Measurements from ENCODE around the gene KCNN3.
"Not testable (repeated sequence)": the region's sequence is repeated elsewhere in the genome, so short reads cannot be mapped to it uniquely, and the experiment has no call there.

The KCNN3 gene

GRCh38 chr1:154870115-154870571 lies at the start of gene KCNN3:
Gene KCNN3 (minus strand): TSS chr1:154870281. CDS start chr1:154869964, 317 bp downstream.
- no peak within 1 kb of the TSS for H3K27ac ChIP-seq

GRCh38 chr1:154913273-154913672 lies 43.2 kb upstream of the KCNN3 start:
- no peak overlapping the region for H3K27ac ChIP-seq
- TF ChIP-seq ZFX (IDR thresholded peaks at IDR 0.05; ENCODE audit: borderline replicate concordance) = no peak
- no peak for TF ChIP-seq CTCF (IDR thresholded peaks at IDR 0.05)

More at GRCh38 chr1:154870115-154870571, at the start of gene KCNN3:
- TF ChIP-seq CTCF (IDR thresholded peaks at IDR 0.05) (no peak), ZFX (IDR thresholded peaks at IDR 0.05; ENCODE audit: borderline replicate concordance) (no peak)

- H3K27ac ChIP-seq = no peak overlapping the region
These were observed 42.7 kb upstream of the KCNN3 start for GRCh38 chr1:154912755-154913154.

GRCh38 chr1:154911691-154912550 lies 41.8 kb upstream of the KCNN3 start:
- no peak for TF ChIP-seq ZFX (IDR thresholded peaks at IDR 0.05; ENCODE audit: borderline replicate concordance)
- no peak for TF ChIP-seq CTCF (IDR thresholded peaks at IDR 0.05)
- H3K27ac ChIP-seq = peak overlapping the region; percentile 23; the same call in 1 of the 2 replicates

More at GRCh38 chr1:154912755-154913154, 42.7 kb upstream of the KCNN3 start:
- TF ChIP-seq CTCF (IDR thresholded peaks at IDR 0.05) (no peak), ZFX (IDR thresholded peaks at IDR 0.05; ENCODE audit: borderline replicate concordance) (no peak)

- H3K27ac ChIP-seq = peak overlapping the region; percentile 23; the same call in 1 of the 2 replicates
- TF ChIP-seq CTCF (IDR thresholded peaks at IDR 0.05) = no peak
- no peak for TF ChIP-seq ZFX (IDR thresholded peaks at IDR 0.05; ENCODE audit: borderline replicate concordance)
These were observed 40.8 kb upstream of the KCNN3 start for GRCh38 chr1:154910851-154911250.

GRCh38 chr1:154908937-154909336 lies 38.9 kb upstream of the KCNN3 start:
- no peak for TF ChIP-seq ZFX (IDR thresholded peaks at IDR 0.05; ENCODE audit: borderline replicate concordance)
- TF ChIP-seq CTCF (IDR thresholded peaks at IDR 0.05) = no peak
- H3K27ac ChIP-seq = no peak overlapping the region

GRCh38 chr1:154908129-154908528 lies 38.0 kb upstream of the KCNN3 start:
- not testable (repeated sequence) for H3K27ac ChIP-seq
